GM19240 (cell line): ENCODE results near the gene TWIST2.

ENCODE experiments used
- DNase-seq: peaks from one replicate; pipeline ENCODE4 v3.0.0; 2011; ENCODE audit warnings: low spot score; ENCODE audit not compliant: insufficient read length

The TWIST2 gene

GRCh38 chr2:238855891-238856580 is 8.2 kb downstream of the TWIST2 start:
- DNase-seq, result no peak

- DNase-seq, result no peak
Measured at GRCh38 chr2:238856713-238857567, 9.1 kb downstream of the TWIST2 start.

GRCh38 chr2:238857959-238858358 is 10.1 kb downstream of the TWIST2 start:
- no peak for DNase-seq

- DNase-seq, result no peak
Measured at GRCh38 chr2:238859636-238860347, 11.9 kb downstream of the TWIST2 start.

GRCh38 chr2:238861013-238861730 is 13.3 kb downstream of the TWIST2 start:
- DNase-seq, result no peak

GRCh38 chr2:238861766-238862315 is 14.0 kb downstream of the TWIST2 start:
- DNase-seq, result no peak

GRCh38 chr2:238862701-238863100 is 14.8 kb downstream of the TWIST2 start:
- no peak for DNase-seq

GRCh38 chr2:238863231-238863630 is 15.3 kb downstream of the TWIST2 start:
- no peak for DNase-seq

GRCh38 chr2:238863749-238864206 is 15.9 kb downstream of the TWIST2 start:
- no peak for DNase-seq

- no peak for DNase-seq
Measured at GRCh38 chr2:238864207-238865014, 16.5 kb downstream of the TWIST2 start.

GRCh38 chr2:238865015-238865719 is 17.3 kb downstream of the TWIST2 start:
- no peak for DNase-seq

GRCh38 chr2:238865744-238866355 is 18.0 kb downstream of the TWIST2 start:
- no peak for DNase-seq

GRCh38 chr2:238866656-238867277 is 18.9 kb downstream of the TWIST2 start:
- DNase-seq, result no peak

- no peak for DNase-seq
Measured at GRCh38 chr2:238868067-238868524, 20.2 kb downstream of the TWIST2 start.

GRCh38 chr2:238868616-238869292 is 20.9 kb downstream of the TWIST2 start:
- DNase-seq, result no peak

GRCh38 chr2:238869293-238870124 is 21.6 kb downstream of the TWIST2 start:
- DNase-seq, result no peak

- no peak for DNase-seq
Measured at GRCh38 chr2:238870261-238870660, 22.4 kb downstream of the TWIST2 start.
